Right renal cortex interstitium (tissue), 3 donors: ENCODE results near the gene FUT7. TPM values are rescaled to one million over a fixed set of nuclear protein-coding genes. Genes with fewer than 3 reads are reported as not detected.

Source experiments
- DNase-seq, 3 donors: peaks; one replicate each; pipeline ENCODE4 v3.0.0-alpha.2; 2013; ENCODE audit warnings: low read depth in 3 of 3, low spot score in 2 of 3
- polyA plus RNA-seq, 3 donors: library from polyadenylated mRNA; unstranded; fragments of 120-200 nt; gene quantifications; one replicate each; pipeline ENCODE4 v1.2.1, GENCODE V29; 2013; ENCODE audit not compliant: insufficient read length in 3 of 3

The FUT7 gene
- polyA plus RNA-seq, 3 donors = 0.06 TPM; not detected in 2

DNA sequence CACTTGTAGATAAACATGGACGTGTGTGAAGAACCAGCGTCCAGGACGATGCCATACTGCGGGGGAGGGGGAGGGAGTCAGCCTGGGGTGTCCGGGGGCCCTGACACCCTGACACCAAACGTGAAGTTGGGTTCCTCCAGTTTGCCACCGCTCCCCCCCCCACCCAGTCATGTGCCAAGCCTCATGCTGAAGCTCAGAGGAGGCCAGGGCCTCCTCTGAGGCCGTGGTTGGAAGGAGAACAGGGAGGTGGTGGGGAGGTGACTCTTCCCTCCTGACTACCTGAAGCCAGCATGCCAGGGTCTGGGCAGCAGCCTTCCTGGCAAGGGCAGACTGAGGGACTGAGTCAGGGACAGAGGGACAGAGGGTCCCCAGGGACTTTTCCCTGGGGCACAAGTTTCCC, 20.4 kb upstream of the FUT7 start:
- DNase-seq = no peak

DNA sequence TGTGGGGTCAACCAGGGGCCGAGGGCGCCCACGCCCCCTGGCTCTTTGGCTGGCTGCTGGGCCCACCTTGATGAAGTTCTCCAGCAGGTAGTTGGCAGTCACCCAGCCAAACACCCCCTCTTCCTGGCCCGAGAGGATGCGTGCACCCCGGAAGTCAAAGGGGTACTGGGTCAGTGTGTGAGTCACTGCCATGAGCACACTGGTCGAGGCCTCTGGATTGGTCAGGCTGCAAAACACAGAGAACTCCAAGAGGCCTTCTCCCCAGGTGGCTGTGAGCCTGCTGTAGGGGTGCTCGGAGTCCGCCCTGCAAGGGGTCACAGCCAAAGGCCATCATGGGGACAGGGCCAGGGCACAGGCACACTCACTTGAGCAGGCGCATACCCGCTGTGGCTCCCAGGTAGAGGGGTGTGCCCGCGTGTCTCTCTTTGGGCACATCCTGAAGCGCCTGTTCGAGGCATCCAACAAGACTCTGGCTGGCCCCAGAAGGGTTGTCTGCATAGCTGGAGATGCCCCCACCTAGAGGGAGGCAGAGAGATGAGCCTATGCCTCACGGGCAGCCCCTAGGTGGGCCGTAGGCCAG, 19.3 kb upstream of the FUT7 start:
- DNase-seq = no peak

DNA sequence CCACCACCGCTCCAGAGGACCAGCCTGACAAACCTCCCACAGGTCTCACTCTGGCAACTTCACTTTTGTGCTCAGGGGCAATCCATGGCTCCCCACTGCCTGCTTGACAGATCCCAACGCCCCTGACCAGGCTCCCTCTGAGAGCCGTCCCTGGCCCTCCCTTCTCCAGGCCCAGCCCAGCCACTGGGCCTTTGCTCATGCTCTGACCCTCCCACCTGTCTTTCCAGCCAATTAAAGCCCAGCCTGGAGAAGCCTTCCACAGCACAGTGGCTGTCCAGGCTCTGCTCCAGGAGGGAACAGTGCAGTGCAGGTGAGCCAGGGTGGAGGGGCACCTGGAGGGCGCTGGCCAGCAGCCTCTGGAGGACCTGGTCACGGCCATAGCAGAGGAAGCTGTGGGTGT, 18.7 kb upstream of the FUT7 start:
- DNase-seq = no peak

DNA sequence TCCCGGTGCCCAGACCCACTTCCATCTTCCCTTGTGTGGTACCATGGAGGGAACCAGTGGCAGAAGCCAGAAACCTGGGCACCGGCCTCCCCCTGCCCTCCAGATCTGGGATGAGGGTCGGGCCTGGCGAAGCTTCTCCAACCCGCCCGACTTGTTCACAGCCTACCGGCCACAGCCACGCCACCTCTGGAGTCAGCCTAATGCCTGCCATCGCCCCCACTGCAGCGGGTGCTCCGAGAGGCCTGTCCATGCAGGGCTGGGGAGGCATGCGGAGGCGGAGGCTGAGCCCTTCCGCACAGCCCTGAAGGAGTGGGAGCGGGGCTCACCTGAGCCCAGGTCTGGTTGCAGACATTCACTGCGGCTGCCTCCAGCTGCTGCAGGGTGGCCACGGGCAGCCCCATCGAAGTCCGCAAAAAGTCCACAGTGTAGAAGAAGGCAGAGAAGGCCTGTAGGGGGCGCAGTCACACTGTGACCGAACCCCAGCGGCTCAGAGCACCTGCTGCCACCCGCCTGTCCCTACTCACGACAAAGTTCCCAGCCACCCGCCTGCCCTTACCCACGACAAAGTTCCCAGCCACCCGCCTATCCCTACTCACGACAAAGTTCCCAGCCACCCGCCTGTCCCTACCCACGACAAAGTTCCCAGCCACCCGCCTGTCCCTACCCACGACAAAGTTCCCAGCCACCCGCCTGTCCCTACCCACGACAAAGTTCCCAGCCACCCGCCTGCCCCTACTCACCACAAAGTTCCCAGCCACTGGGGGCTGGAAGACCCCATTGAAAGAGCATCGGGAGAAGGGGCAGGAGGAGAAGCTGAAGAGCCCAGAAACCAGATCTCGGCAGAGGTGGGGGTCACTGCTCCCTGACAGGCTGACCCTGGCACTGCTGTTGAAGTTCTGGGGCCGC, 17.9 kb upstream of the FUT7 start:
- DNase-seq = no peak

GRCh38 chr9:137048655-137049543, 17.0 kb upstream of the FUT7 start:
- no peak for DNase-seq

GRCh38 chr9:137046088-137046787, 14.3 kb upstream of the FUT7 start, which contains the start of gene NPDC1:
NPDC1 (minus strand) TSS chr9:137046177; CDS start chr9:137045989, 188 bp downstream.
- DNase-seq = no peak

DNA sequence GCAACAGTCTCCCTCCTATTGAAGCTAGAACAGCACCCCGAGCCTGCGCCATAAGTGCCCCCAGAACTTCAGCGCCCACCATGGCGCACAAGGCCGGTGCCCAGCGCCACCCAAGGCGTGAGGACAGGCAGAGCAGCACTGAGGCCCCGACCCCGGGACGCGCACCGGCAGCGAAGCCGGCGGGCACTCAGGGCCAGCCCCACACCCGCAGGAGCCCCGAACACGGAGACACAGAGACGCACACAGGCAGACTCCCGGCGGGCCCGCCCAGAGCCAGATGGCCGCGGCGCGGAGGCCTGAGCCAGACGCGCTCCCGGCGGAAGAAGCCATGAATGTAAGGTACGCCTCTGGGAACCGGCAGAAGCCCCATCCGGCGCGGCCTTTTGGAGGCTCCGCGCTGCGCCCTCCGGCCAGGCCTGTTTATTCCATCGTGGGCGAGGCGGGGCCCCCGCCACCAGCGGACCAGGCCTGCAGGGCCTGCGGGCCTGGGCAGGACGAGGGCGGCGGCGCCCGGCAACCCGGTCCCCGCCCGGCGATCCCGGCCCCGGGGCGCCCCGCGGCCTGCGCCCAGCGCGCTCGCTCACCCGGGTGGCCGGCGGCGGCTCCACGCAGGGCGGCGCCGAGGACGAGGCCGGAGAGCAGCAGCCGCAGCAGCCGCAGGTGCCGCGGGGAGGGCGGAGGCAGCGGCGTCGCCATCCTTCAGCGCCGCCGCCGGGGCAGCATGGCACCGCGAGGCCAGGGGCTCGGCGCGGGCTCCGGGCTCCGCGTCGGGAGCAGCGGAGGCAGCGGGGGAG, 13.6 kb upstream of the FUT7 start:
- DNase-seq = no peak

- DNase-seq = no peak
Observed at GRCh38 chr9:137044502-137045177, 12.8 kb upstream of the FUT7 start.

- DNase-seq = no peak
Observed at GRCh38 chr9:137044037-137044436, 12.1 kb upstream of the FUT7 start.

- DNase-seq = no peak
Observed at GRCh38 chr9:137042751-137043727, 11.2 kb upstream of the FUT7 start.

DNA sequence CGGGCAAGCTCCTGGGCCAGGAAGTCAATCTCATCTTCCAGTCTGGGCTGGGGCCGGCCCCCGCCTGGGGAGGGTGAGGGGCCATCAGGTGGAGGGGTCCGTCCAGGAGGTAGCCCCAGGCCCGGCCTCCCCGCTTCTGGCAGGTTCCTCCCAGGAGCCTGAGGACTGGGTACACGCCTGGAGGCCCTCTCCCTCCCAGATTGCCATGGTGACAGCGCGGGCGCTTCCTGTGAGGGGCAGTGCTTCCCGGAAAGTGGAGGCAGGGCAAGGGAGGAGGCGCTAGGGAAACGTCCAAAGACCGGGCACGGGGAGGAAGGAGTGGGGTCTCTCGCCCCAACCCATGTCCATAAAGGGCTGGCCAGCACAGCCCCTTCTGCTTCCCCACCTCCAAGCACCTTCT, 9.2 kb upstream of the FUT7 start:
- no peak for DNase-seq

- DNase-seq = no peak
Observed at GRCh38 chr9:137040568-137040967, 8.7 kb upstream of the FUT7 start.

GRCh38 chr9:137039611-137040366, 7.9 kb upstream of the FUT7 start:
- DNase-seq = no peak

- DNase-seq = no peak
Observed at GRCh38 chr9:137038916-137039315, 7.0 kb upstream of the FUT7 start.

DNA sequence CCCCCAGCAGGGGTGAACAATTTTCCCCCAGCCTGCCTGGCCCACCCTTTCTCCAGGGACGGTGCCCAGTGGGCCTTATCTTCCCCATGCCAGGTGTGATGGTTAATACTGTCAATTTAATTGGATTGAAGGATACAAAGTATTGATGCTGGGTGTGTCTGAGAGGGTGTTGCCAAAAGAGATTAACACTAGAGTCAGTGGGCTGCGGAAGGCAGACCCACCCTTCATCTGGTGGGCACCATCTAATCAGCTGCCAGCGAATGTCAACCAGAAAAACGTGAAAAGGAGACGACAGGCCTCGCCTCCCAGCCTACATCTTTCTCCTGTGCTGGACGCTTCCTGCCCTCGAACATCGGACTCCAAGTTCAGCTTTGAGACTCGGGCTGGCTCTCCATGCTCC, 5.6 kb upstream of the FUT7 start:
- DNase-seq = no peak

GRCh38 chr9:137037035-137037434, 5.1 kb upstream of the FUT7 start:
- DNase-seq = no peak

DNA sequence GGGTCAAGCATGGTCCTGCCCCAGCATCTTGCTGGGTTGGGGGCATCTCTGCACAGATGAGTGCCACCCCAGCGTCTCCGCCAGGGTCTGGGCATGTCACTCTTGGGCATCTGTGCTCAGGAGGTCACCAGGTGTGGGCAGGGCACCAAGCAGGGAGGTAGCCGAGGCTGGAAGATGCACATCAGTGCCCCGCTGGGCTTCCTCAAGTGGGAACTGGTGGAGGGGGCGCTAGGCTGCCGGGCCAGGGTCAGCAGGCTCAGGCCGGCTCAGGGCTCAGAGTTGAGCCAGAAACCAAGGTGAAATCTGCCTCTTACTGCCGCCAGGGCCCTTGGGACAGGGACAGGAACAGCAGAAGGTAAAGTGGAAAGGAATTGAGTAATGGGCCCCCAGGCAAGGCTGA, 4.0 kb upstream of the FUT7 start:
- no peak for DNase-seq
